AG04449 (cell line): Measurements from ENCODE around the gene CCNT1.
"Not testable (repeated sequence)": the region's sequence is repeated elsewhere in the genome, so short reads cannot be mapped to it uniquely, and the experiment has no call there.

Experiments used
- CTCF ChIA-PET: fragments of 350-600 bp; formaldehyde crosslinking; extraction: SDS; loops from one replicate; lab custom pipeline; 2021; ENCODE audit warnings: antibody characterized with exemption; lab: Yijun Ruan, JAX
- POLR2A ChIA-PET: fragments of 400-600, 350-600 bp; formaldehyde crosslinking; extraction: SDS; loops from one replicate; lab custom pipeline; 2020; ENCODE audit warnings: antibody characterized with exemption, inconsistent platforms; lab: Yijun Ruan, JAX
- DNase-seq: peaks from one replicate; pipeline ENCODE4 v3.0.0-alpha.2; 2010; ENCODE audit warnings: low read depth, low spot score
- H3K4me3 ChIP-seq: 2 replicates; pipeline ENCODE4 v1.5.1; 2011; ENCODE audit warnings: low read depth, mild to moderate bottlenecking, control low read depth, low read length
- TF ChIP-seq, protein P1 (sequence below): IDR thresholded peaks from one replicate; pipeline ENCODE4 v1.5.1; 2011; ENCODE audit warnings: mild to moderate bottlenecking, moderate library complexity, low read length, control low read depth, inconsistent platforms; ENCODE audit not compliant: insufficient read depth; ENCODE audit errors: missing control alignments

Gene CCNT1

GRCh38 chr12:48728807-48729206, 12.3 kb upstream of the CCNT1 start:
- DNase-seq: no peak
- ChIA-PET CTCF (no interaction called here), POLR2A (no interaction called here)
- no peak overlapping the region for H3K4me3 ChIP-seq
- TF ChIP-seq, protein P1, sequence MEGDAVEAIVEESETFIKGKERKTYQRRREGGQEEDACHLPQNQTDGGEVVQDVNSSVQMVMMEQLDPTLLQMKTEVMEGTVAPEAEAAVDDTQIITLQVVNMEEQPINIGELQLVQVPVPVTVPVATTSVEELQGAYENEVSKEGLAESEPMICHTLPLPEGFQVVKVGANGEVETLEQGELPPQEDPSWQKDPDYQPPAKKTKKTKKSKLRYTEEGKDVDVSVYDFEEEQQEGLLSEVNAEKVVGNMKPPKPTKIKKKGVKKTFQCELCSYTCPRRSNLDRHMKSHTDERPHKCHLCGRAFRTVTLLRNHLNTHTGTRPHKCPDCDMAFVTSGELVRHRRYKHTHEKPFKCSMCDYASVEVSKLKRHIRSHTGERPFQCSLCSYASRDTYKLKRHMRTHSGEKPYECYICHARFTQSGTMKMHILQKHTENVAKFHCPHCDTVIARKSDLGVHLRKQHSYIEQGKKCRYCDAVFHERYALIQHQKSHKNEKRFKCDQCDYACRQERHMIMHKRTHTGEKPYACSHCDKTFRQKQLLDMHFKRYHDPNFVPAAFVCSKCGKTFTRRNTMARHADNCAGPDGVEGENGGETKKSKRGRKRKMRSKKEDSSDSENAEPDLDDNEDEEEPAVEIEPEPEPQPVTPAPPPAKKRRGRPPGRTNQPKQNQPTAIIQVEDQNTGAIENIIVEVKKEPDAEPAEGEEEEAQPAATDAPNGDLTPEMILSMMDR: no peak

- POLR2A ChIA-PET, H3K4me3 ChIP-seq: not testable (repeated sequence)
Measured at GRCh38 chr12:48720737-48721136, 4.2 kb upstream of the CCNT1 start.

DNA sequence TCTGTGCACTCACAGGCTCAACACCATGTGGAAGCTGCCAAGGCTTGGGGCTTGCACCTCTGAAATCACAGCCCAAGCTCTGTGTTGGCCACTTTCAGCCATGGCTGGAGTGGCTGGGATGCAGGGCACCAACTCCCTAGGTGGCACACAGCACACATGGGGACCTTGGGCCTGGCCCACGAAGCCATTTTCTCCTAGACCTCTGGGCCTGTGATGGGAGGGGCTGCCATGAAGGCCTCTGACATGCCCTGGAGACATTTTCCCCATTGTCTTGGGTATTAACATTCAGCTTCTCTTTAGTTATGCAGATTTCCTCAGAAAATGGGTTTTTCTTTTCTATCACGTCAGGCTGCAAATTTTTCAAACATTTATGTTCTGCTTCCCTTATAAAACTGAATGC, 3.7 kb upstream of the CCNT1 start:
- POLR2A ChIA-PET: not testable (repeated sequence)

More at GRCh38 chr12:48720737-48721136, 4.2 kb upstream of the CCNT1 start:
- CTCF ChIA-PET: interaction anchor here (1.2 kb wide), 1 partner anchor 94 kb away, joined by 3 read pairs; no protein-coding TSS in a partner anchor
- DNase-seq: not testable (repeated sequence)

DNA sequence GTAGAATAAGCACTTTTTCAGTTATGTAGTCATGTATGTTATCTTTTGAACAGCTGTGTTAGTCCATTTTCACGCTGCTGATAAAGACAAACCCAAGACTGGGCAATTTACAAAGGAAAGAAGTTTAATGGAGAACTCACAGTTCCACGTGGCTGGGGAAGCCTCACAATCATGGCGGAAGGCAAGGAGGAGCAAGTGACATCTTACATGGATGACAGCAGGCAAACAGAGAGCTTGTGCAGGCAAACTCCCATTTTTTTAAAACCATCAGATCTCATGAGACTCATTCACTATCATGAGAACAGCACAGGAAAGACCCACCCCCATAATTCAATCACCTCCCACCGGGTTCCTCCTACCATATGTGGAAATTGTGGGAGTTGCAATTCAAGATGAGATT, 2.5 kb upstream of the CCNT1 start:
- POLR2A ChIA-PET, DNase-seq: not testable (repeated sequence)
- CTCF ChIA-PET: interaction anchor here (0.7 to 1.2 kb wide), 2 partner anchors 30 to 96 kb away, joined by 3 read pairs; no protein-coding TSS in a partner anchor

More for the DNA sequence above, 3.7 kb upstream of the CCNT1 start:
- CTCF ChIA-PET, H3K4me3 ChIP-seq, DNase-seq: not testable (repeated sequence)

DNA sequence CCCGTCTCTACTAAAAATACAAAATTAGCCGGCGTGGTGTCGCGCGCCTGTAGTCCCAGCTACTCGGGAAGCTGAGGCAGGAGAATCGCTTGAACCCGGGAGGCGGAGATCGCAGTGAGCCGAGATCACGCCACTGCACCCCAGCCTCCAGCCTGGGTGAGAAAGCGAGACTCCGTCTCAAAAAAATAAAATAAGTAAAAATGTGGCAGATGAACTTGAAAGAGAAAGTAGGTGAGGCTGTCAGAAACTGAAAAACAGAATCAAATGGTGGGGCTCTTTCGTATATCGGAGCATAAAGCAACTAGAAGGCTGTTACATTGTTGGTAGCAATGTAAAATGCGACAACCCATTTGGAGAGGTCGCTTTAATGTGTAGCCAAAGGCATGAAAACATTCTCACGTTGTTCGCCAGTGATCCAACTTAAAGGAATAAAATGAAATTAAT, 767 bp upstream of the CCNT1 start:
- no peak for DNase-seq
- H3K4me3 ChIP-seq: peak overlapping the region; percentile 92
- ChIA-PET CTCF (interaction anchor here (1.2 kb wide), 1 partner anchor 97 kb away, joined by 3 read pairs; no protein-coding TSS in a partner anchor), POLR2A (interaction anchor here (0.6 kb wide), 1 partner anchor 14 kb away, joined by 3 read pairs; no protein-coding TSS in a partner anchor)
- TF ChIP-seq, protein P1: no peak

More for the DNA sequence above, 2.5 kb upstream of the CCNT1 start:
- not testable (repeated sequence) for H3K4me3 ChIP-seq

GRCh38 chr12:48716168-48716492, 377 bp downstream of the CCNT1 start:
- DNase-seq: no peak
- TF ChIP-seq, protein P1: no peak
- ChIA-PET CTCF (interaction anchor here (0.7 to 2.0 kb wide), 2 partner anchors 10 to 99 kb away, joined by 4 to 9 read pairs; no protein-coding TSS in a partner anchor), POLR2A (no interaction called here)
- H3K4me3 ChIP-seq: peak overlapping the region; percentile 92

DNA sequence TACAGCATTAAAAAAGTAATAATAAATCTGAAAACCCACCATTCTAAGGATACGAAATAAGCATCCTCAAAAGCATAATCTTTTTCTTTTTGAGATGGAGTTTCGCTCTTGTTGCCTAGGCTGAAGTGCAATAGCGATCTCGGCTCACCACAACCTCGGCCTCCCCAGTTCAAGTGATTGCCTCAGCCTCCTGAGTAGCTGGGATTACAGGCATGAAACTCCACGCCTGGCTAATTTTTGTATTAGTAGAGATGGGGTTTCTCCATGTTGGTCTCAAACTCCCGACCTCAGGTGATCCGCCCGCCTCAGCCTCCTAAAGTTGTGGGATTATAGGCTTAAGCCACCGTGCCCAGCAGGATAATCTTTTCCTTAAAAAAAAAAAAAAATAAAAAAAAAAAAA, 4.3 kb downstream of the CCNT1 start:
- ChIA-PET CTCF (no interaction called here), POLR2A (no interaction called here)
- TF ChIP-seq, protein P1: no peak
- no peak overlapping the region for H3K4me3 ChIP-seq
- DNase-seq: no peak

GRCh38 chr12:48698822-48699221, 17.7 kb downstream of the CCNT1 start:
- H3K4me3 ChIP-seq, CTCF ChIA-PET, POLR2A ChIA-PET, DNase-seq: not testable (repeated sequence)
